GM18870 (cell line): ENCODE measurements around the gene FAM240B.

Experiments used
- ATAC-seq: cut with Tn5 transposase; IDR thresholded peaks from one replicate; pipeline ENCODE4 v1.9.1; 2021; ENCODE audit warnings: moderate library complexity; ENCODE audit not compliant: unreplicated experiment

FAM240B gene

GRCh38 chr9:38705917-38706316 is 14.0 kb downstream of the FAM240B start:
- ATAC-seq = no peak

GRCh38 chr9:38700695-38701094 is 19.2 kb downstream of the FAM240B start:
- no peak for ATAC-seq

GRCh38 chr9:38699337-38699736 is 20.6 kb downstream of the FAM240B start:
- no peak for ATAC-seq

- no peak for ATAC-seq
Measured at GRCh38 chr9:38697776-38698300, 22.1 kb downstream of the FAM240B start.

- ATAC-seq = no peak
Measured at GRCh38 chr9:38696999-38697398, 22.9 kb downstream of the FAM240B start.

- no peak for ATAC-seq
Measured at GRCh38 chr9:38694676-38695075, 25.3 kb downstream of the FAM240B start.

GRCh38 chr9:38692707-38693106 is 27.2 kb downstream of the FAM240B start:
- ATAC-seq = no peak

- ATAC-seq = no peak
Measured at GRCh38 chr9:38690574-38690973, 29.4 kb downstream of the FAM240B start.

- no peak for ATAC-seq
Measured at GRCh38 chr9:38689678-38690077, 30.3 kb downstream of the FAM240B start.

- ATAC-seq = no peak
Measured at GRCh38 chr9:38687992-38688391, 31.9 kb downstream of the FAM240B start.

GRCh38 chr9:38687389-38687842 is 32.5 kb downstream of the FAM240B start:
- ATAC-seq = no peak

GRCh38 chr9:38686933-38687332 is 33.0 kb downstream of the FAM240B start:
- no peak for ATAC-seq

- ATAC-seq = no peak
Measured at GRCh38 chr9:38685535-38685934, 34.4 kb downstream of the FAM240B start.

GRCh38 chr9:38683336-38683735 is 36.6 kb downstream of the FAM240B start:
- no peak for ATAC-seq

- ATAC-seq = no peak
Measured at GRCh38 chr9:38682713-38683112, 37.2 kb downstream of the FAM240B start.

- peak; percentile 47 for ATAC-seq
Measured at GRCh38 chr9:38681747-38682227, 38.1 kb downstream of the FAM240B start.

- no peak for ATAC-seq
Measured at GRCh38 chr9:38680837-38681445, 39.0 kb downstream of the FAM240B start.

- no peak for ATAC-seq
Measured at GRCh38 chr9:38677660-38678303, 42.2 kb downstream of the FAM240B start.

GRCh38 chr9:38675831-38676230 is 44.1 kb downstream of the FAM240B start:
- ATAC-seq = no peak

- no peak for ATAC-seq
Measured at GRCh38 chr9:38675211-38675610, 44.7 kb downstream of the FAM240B start.

GRCh38 chr9:38673399-38674193 is 46.3 kb downstream of the FAM240B start:
- no peak for ATAC-seq

- ATAC-seq = no peak
Measured at GRCh38 chr9:38671748-38672147, 48.2 kb downstream of the FAM240B start.
